Measurements from ENCODE around the gene RRH. TPM values are rescaled to one million over a fixed set of nuclear protein-coding genes. Genes with fewer than 3 reads are reported as not detected.

Gene RRH
- total and polyA plus RNA-seq, 2 of the 4 experiments (the other 2 are of a cell fraction) = 0.05 TPM; not detected in 1

DNA sequence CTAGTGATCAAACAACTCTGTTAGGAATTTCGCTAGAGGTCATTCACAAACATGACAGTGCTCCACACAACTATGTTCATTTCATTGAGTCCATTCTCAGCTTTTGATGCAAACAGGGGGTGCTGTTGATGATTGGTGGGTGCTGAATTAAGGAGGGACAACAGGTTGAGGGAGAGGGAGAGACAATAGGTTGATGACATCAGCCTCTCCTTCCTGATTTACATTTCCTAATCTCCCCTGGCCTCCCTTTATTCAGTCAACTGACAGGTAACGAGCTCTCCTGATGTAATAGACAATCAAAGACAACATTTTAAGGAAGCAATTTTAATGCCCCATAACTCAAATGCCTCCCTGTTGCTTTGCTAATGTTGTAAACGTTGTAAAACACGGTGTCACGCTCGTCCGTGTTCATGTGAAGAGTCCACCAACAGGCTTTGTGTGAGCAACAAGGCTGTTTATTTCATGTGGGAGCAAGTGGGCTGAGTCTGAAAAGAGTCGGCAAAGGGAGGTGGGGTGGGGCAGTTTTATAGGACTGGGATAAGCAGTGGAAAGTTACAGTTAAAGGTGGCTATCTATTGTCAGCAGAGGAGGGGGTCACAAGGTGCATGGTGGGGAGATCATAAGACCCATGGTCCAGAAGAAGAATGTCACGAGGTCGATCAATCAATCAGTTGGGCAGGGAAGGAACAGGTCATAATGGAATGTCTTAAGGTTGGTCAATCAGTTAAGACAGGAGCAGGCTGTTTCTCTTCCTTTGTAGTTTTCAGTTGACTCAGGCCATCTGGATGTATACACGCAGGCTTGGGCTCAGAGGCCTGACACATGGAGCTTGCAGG lies 17.0 kb upstream of the RRH start (continued):
- no peak for TF ChIP-seq SMC3 (IDR thresholded peaks at IDR 0.05; ENCODE audit: low read depth, low read length)

GRCh38 chr4:109811707-109812106 lies 16.1 kb upstream of the RRH start:
- CTCF ChIA-PET = no interaction called here
- Histone ChIP-seq H2BK120ac (ENCODE audit: low read depth, low read length) (no peak overlapping the region), H4K8ac (ENCODE audit: low read depth in 2 of 2, low read length in 2 of 2) (no peak overlapping the region), H3K9me3 (ENCODE audit: control insufficient read depth, insufficient read depth, low read length) (no peaks in the 10 kb centered on the region), H3K27ac (ENCODE audit: insufficient read depth, low read length) (no peak overlapping the region), H3K36me3 (ENCODE audit: control insufficient read depth, insufficient read depth, low read length) (no peaks in the 10 kb centered on the region), H4K5ac (ENCODE audit: low read depth, low read length) (no peak overlapping the region), H3K23ac (ENCODE audit: low read depth, low read length) (no peak overlapping the region), H3K27me3 (ENCODE audit: control insufficient read depth, insufficient read depth, low read length) (no peaks in the 10 kb centered on the region), H4K20me1 (ENCODE audit: insufficient read depth, low read length) (no peaks in the 10 kb centered on the region), H3K9ac (ENCODE audit: low read depth, low read length) (no peak overlapping the region), H3K4me2 (ENCODE audit: low read depth, low read length) (no peak overlapping the region), H3K56ac (ENCODE audit: extremely low read depth, insufficient read depth, low read length) (no peak overlapping the region), H3K9me1 (ENCODE audit: insufficient read depth, low read length) (no peaks in the 10 kb centered on the region), H2BK5ac (ENCODE audit: low read depth, low read length, poor library complexity, severe bottlenecking) (no peak overlapping the region), H2AK5ac (ENCODE audit: low read depth, low read length) (no peak overlapping the region), H2AFZ (replicated peaks; ENCODE audit: low read length, poor library complexity) (no peak overlapping the region), H3K79me1 (ENCODE audit: low read depth in 1 of 2, low read length in 2 of 2) (peaks cover 9 to 13% of the 10 kb centered on the region in 2 experiments; a peak in 3 of 4 replicates), H3K4me3 (ENCODE audit: insufficient read depth, low read depth, low read length) (no peak overlapping the region), H2BK20ac (ENCODE audit: low read depth, low read length) (no peak overlapping the region), H2BK15ac (ENCODE audit: low read depth, low read length) (no peak overlapping the region), H3K4ac (ENCODE audit: low read depth, low read length) (no peak overlapping the region), H3K14ac (replicated peaks; ENCODE audit: low read depth, low read length) (no peak overlapping the region), H3K18ac (ENCODE audit: low read depth, low read length) (no peak overlapping the region), H4K91ac (ENCODE audit: insufficient read depth, low read depth, low read length) (no peak overlapping the region), H2AK9ac (replicated peaks; ENCODE audit: low read depth, low read length, poor library complexity) (no peak overlapping the region), H3K4me1 (ENCODE audit: control insufficient read depth, insufficient read depth, low read length) (no peaks in the 10 kb centered on the region)
- no peak for DNase-seq
- WGBS, 2 experiments (ENCODE audit: extremely low coverage in 2 of 2, insufficient read length in 1 of 2) = no CpG with 5 or more reads among the region's 3 CpGs
- TF ChIP-seq RFX5 (IDR thresholded peaks at IDR 0.05; ENCODE audit: low read depth, low read length) (no peak), RCOR1 (IDR thresholded peaks at IDR 0.05; ENCODE audit: insufficient replicate concordance, low read length) (no peak), CTCF (conservative IDR thresholded peaks at IDR 0.05; ENCODE audit: low read depth, low read length) (no peak), FOS (IDR thresholded peaks at IDR 0.05; ENCODE audit: low read depth, low read length) (no peak), POLR2A (IDR thresholded peaks at IDR 0.05; ENCODE audit: low read depth, low read length) (no peak), RAD21 (IDR thresholded peaks at IDR 0.05; ENCODE audit: low read length) (no peak), NFE2L2 (IDR thresholded peaks at IDR 0.05; ENCODE audit: low read depth, low read length) (no peak), BHLHE40 (IDR thresholded peaks at IDR 0.05; ENCODE audit: low read depth, low read length) (no peak)
- TF ChIP-seq, protein P1, sequence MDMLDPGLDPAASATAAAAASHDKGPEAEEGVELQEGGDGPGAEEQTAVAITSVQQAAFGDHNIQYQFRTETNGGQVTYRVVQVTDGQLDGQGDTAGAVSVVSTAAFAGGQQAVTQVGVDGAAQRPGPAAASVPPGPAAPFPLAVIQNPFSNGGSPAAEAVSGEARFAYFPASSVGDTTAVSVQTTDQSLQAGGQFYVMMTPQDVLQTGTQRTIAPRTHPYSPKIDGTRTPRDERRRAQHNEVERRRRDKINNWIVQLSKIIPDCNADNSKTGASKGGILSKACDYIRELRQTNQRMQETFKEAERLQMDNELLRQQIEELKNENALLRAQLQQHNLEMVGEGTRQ (IDR thresholded peaks at IDR 0.05; ENCODE audit: low read depth, low read length) = no peak
- ATAC-seq (ENCODE audit: low read depth) = no peak
- in situ Hi-C loops (cut with MboI; ENCODE audit: low sequenced_read_pairs) (loop anchor here (10.0 kb wide), 3 partner anchors 107 to 387 kb away; partner anchors contain the start of gene CASP6), dilution Hi-C loops (cut with HindIII; ENCODE audit: low sequenced_read_pairs, unreplicated experiment) (no loop called here), intact Hi-C loops (cut with micrococcal nuclease) (no loop called here)
- no TSS peak for BruUV-seq (replicated peaks)
- POLR2A ChIA-PET (ENCODE audit: unreplicated experiment) = no interaction called here
